Ishikawa (cell line): ENCODE measurements around the gene CD99L2.

Source experiments
- CEBPB ChIP-seq: IDR thresholded peaks from 2 replicates; pipeline ENCODE4 v1.6.1; 2012
- CREB1 ChIP-seq: IDR thresholded peaks from 2 replicates; pipeline ENCODE4 v1.6.1; 2012; ENCODE audit warnings: low read depth
- EGR1 ChIP-seq: IDR thresholded peaks from 2 replicates; pipeline ENCODE4 v1.6.1; 2012
- EP300 ChIP-seq: IDR thresholded peaks from 2 replicates; pipeline ENCODE4 v1.6.1; 2012; ENCODE audit warnings: borderline replicate concordance
- FOXM1 ChIP-seq: IDR thresholded peaks from 2 replicates; pipeline ENCODE4 v1.6.1; 2012; ENCODE audit warnings: low read depth, borderline replicate concordance
- NFIC ChIP-seq: IDR thresholded peaks from 2 replicates; pipeline ENCODE4 v1.6.1; 2012
- RAD21 ChIP-seq: IDR thresholded peaks from 2 replicates; pipeline ENCODE4 v1.6.1; 2012; ENCODE audit warnings: low read depth
- TAF1 ChIP-seq: IDR thresholded peaks from 2 replicates; pipeline ENCODE4 v1.6.1; 2012; ENCODE audit warnings: low read depth, mild to moderate bottlenecking
- TCF12 ChIP-seq: IDR thresholded peaks from 2 replicates; pipeline ENCODE4 v1.6.1; 2012; ENCODE audit warnings: low read depth
- TEAD4 ChIP-seq: IDR thresholded peaks from 2 replicates; pipeline ENCODE4 v1.6.1; 2012
- YY1 ChIP-seq: IDR thresholded peaks from 2 replicates; pipeline ENCODE4 v1.6.1; 2012; ENCODE audit warnings: low read depth
- ZBTB7A ChIP-seq: IDR thresholded peaks from 2 replicates; pipeline ENCODE4 v1.6.1; 2012; ENCODE audit warnings: low read depth
- TF ChIP-seq, protein P1 (sequence below): IDR thresholded peaks from 2 replicates; pipeline ENCODE4 v1.6.1; 2012; ENCODE audit warnings: low read depth, mild to moderate bottlenecking
- TF ChIP-seq, protein P2 (sequence below): IDR thresholded peaks from 2 replicates; pipeline ENCODE4 v1.6.1; 2012
- TF ChIP-seq, protein P3 (sequence below): IDR thresholded peaks from 2 replicates; pipeline ENCODE4 v1.6.1; 2012

The CD99L2 gene

DNA sequence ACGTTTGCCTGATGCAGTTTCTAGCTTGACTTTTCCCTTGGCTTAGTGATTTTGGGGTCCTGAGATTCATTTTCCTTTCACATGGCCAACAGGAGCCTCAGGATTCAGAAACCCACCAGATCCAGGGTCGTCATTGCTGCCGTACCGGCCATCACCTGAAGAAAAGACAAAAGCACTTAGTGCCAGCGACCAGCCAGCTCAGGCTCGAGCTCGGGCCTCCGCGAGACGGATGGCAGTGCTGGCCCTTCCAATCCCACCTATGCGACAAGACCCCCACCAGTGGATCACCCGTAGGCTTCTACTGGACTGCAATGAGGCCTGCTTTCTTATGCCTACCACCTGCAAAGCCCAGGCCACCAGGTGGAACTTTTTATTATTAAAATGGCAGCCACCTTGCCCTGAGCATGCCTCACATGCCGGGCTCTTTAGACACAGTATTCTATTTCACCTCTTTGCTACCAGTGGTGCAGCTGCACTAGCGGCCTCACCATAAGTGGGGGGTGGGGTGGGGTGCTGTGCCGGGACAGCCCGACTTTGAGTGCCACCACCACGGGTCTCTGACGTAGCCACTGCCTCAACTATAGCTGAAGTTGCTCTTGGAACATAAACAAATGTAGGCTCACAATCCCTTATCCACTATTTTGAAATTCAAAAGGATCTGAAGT lies 121.0 kb downstream of the CD99L2 start:
- TF ChIP-seq, protein P1, sequence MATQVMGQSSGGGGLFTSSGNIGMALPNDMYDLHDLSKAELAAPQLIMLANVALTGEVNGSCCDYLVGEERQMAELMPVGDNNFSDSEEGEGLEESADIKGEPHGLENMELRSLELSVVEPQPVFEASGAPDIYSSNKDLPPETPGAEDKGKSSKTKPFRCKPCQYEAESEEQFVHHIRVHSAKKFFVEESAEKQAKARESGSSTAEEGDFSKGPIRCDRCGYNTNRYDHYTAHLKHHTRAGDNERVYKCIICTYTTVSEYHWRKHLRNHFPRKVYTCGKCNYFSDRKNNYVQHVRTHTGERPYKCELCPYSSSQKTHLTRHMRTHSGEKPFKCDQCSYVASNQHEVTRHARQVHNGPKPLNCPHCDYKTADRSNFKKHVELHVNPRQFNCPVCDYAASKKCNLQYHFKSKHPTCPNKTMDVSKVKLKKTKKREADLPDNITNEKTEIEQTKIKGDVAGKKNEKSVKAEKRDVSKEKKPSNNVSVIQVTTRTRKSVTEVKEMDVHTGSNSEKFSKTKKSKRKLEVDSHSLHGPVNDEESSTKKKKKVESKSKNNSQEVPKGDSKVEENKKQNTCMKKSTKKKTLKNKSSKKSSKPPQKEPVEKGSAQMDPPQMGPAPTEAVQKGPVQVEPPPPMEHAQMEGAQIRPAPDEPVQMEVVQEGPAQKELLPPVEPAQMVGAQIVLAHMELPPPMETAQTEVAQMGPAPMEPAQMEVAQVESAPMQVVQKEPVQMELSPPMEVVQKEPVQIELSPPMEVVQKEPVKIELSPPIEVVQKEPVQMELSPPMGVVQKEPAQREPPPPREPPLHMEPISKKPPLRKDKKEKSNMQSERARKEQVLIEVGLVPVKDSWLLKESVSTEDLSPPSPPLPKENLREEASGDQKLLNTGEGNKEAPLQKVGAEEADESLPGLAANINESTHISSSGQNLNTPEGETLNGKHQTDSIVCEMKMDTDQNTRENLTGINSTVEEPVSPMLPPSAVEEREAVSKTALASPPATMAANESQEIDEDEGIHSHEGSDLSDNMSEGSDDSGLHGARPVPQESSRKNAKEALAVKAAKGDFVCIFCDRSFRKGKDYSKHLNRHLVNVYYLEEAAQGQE: no peak
- TF ChIP-seq EP300: no peak
- TF ChIP-seq YY1: no peak
- TF ChIP-seq, protein P2, sequence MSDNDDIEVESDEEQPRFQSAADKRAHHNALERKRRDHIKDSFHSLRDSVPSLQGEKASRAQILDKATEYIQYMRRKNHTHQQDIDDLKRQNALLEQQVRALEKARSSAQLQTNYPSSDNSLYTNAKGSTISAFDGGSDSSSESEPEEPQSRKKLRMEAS: no peak
- TF ChIP-seq ZBTB7A: no peak
- TF ChIP-seq CEBPB: no peak
- TF ChIP-seq TEAD4: no peak
- TF ChIP-seq NFIC: no peak
- no peak for TF ChIP-seq FOXM1
- no peak for TF ChIP-seq EGR1
- TF ChIP-seq CREB1: no peak
- TF ChIP-seq TAF1: no peak

DNA sequence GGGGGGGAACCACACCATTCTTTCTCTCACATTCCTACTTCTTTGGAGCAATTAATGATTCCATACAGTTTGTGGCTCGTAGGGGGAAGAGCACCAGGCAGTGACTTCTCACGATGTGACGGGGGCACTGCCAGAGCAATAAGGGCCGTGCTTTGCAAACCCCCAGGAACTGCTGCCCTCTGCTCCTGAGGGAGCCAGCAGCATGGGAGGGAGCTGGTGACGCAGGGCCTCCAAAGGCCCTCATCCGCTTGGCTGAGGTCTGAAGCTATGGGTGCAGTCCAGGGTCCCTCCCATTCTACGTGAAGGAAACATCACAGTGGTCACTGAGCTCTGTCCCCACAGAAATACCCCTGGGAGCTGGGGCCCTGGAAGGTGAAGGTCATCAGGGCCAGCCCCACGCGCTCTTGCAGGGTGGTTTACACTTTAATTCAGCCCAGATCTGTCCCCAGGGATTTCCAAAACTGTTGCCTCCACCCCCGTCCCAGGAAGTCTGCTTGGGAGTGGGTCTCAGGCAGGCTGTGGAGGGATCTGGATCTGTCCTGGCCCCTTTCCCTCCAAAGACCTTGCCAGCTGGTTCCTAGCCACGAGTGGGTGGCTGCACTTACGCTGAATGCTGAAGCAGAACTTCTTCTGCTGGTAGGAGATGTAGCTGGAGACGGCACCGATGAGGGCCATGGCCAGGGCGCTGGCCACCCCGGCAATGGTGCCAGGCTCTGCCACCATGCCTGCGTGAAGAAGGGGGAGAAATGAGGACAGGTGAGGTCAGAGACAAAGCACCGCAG lies 122.7 kb downstream of the CD99L2 start:
- TF ChIP-seq, protein P2: no peak
- no peak for TF ChIP-seq ZBTB7A
- TF ChIP-seq, protein P1: no peak
- no peak for TF ChIP-seq TAF1
- TF ChIP-seq TCF12: no peak
- no peak for TF ChIP-seq YY1
- TF ChIP-seq EGR1: no peak
- no peak for TF ChIP-seq TEAD4
- no peak for TF ChIP-seq NFIC
- no peak for TF ChIP-seq RAD21
- no peak for TF ChIP-seq CREB1
- no peak for TF ChIP-seq FOXM1

DNA sequence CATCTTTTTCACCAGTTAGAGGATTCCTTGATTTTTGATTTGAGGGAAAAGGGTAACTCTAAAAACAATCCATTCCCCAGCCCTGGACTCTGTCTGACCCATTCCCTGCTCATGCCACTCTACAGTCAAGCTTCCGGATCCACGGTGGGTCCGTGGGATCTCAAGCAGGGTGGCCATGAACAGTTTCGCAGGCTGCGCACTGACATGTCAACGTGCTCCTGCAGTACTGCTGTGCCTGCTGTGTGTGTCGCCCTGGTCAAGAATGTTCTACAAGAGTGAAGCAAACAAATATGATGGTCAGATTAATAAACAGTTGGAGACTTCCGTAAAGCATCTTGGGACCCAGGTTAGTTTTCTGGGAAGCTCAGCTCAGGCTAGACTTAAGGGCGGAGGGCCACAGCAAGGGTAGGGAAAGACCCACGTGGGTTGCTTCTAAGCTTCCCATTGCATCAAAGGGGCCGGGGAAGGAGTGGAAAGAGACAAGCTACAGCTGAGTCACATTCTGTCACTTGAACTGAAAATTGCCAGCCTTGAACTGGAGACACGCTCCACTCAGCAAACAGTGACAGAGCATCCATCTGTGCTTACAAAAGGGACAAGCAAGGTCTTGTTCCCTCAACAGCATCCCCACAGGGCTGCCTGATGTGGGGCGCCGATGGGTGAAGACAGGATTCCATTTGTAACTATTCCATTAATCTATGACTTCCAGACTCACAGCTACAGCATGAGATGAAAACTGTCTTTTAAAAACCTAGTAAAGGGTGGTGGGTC lies 123.5 kb downstream of the CD99L2 start:
- TF ChIP-seq FOXM1: no peak
- TF ChIP-seq, protein P2: no peak

DNA sequence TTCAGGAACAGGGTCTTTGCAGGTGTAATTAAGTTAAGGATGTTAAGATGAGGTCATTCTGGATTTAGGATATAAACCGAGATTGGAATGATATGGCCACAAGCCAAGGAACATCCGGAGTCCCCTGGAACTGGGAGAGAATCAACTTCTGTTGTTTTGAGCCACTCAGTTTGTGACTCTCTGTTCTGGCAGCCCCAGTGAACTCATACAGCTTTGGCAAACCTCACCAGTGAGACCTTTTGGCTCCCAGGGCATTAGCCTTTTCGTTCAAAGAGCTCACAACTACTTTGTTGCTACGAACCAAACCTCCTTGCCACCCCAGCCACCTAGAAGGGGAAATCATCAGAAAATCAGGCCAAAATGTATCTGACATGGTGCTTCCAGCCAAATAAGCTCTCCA lies 124.8 kb downstream of the CD99L2 start:
- TF ChIP-seq EGR1 (no peak), CEBPB (no peak), FOXM1 (no peak)

DNA sequence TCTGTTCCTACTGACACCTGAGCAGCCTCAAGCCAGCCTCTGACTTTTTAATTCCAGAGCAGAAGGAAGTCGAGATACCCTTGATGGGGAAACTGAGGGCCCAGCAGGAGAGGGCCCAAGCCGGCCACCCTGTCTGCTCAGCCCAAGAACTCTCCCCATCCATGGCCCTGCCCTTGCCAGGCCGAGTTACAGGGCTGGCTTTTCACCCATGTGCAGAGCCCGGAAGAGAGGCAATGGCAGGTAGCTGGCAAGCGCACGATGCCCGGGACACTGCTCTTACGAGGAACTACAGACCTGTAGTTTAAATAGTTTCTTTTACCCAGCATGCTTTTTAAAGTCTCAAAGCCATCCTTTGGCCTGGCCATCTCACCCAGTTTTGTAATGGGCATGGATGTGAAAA lies 125.4 kb downstream of the CD99L2 start:
- TF ChIP-seq, protein P1: no peak
- TF ChIP-seq CEBPB (no peak), FOXM1 (no peak), ZBTB7A (no peak), TAF1 (no peak), YY1 (no peak), NFIC (no peak), EP300 (no peak), EGR1 (no peak), CREB1 (no peak), TEAD4 (no peak), RAD21 (no peak), TCF12 (no peak)
- TF ChIP-seq, protein P3, sequence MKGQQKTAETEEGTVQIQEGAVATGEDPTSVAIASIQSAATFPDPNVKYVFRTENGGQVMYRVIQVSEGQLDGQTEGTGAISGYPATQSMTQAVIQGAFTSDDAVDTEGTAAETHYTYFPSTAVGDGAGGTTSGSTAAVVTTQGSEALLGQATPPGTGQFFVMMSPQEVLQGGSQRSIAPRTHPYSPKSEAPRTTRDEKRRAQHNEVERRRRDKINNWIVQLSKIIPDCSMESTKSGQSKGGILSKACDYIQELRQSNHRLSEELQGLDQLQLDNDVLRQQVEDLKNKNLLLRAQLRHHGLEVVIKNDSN: no peak
- TF ChIP-seq, protein P2: no peak
